Measurements from ENCODE around the gene DHRS2.

Gene DHRS2

GRCh38 chr14:23638414-23639047 is 2.4 kb downstream of the DHRS2 start:
- no peak for DNase-seq (ENCODE audit: extremely low read depth, insufficient read length)
- Histone ChIP-seq H3K4me3 (replicated peaks; ENCODE audit: low read depth, low read length) (no peak overlapping the region), H3K36me3 (ENCODE audit: control insufficient read depth, insufficient read depth, low read length) (no peaks in the 10 kb centered on the region), H3K27me3 (replicated peaks; ENCODE audit: control insufficient read depth, insufficient read depth, low read length) (no peaks in the 10 kb centered on the region)
- TF ChIP-seq CTCF (IDR thresholded peaks at IDR 0.05; ENCODE audit: insufficient read depth, low read length, poor library complexity, severe bottlenecking) = no peak

GRCh38 chr14:23639048-23639890 is 3.1 kb downstream of the DHRS2 start:
- Histone ChIP-seq H3K27me3 (replicated peaks; ENCODE audit: control insufficient read depth, insufficient read depth, low read length) (no peaks in the 10 kb centered on the region), H3K4me3 (replicated peaks; ENCODE audit: low read depth, low read length) (no peak overlapping the region), H3K36me3 (ENCODE audit: control insufficient read depth, insufficient read depth, low read length) (no peaks in the 10 kb centered on the region)
- TF ChIP-seq CTCF (IDR thresholded peaks at IDR 0.05; ENCODE audit: insufficient read depth, low read length, poor library complexity, severe bottlenecking) = no peak
- no peak for DNase-seq (ENCODE audit: extremely low read depth, insufficient read length)

- TF ChIP-seq CTCF (IDR thresholded peaks at IDR 0.05; ENCODE audit: insufficient read depth, low read length, poor library complexity, severe bottlenecking) = no peak
- no peak for DNase-seq (ENCODE audit: extremely low read depth, insufficient read length)
- H3K4me3 ChIP-seq (replicated peaks; ENCODE audit: low read depth, low read length) = no peak overlapping the region
- no peaks in the 10 kb centered on the region for H3K36me3 ChIP-seq (ENCODE audit: control insufficient read depth, insufficient read depth, low read length)
- no peaks in the 10 kb centered on the region for H3K27me3 ChIP-seq (replicated peaks; ENCODE audit: control insufficient read depth, insufficient read depth, low read length)
Observed at GRCh38 chr14:23639891-23640523, 3.8 kb downstream of the DHRS2 start.

DNA sequence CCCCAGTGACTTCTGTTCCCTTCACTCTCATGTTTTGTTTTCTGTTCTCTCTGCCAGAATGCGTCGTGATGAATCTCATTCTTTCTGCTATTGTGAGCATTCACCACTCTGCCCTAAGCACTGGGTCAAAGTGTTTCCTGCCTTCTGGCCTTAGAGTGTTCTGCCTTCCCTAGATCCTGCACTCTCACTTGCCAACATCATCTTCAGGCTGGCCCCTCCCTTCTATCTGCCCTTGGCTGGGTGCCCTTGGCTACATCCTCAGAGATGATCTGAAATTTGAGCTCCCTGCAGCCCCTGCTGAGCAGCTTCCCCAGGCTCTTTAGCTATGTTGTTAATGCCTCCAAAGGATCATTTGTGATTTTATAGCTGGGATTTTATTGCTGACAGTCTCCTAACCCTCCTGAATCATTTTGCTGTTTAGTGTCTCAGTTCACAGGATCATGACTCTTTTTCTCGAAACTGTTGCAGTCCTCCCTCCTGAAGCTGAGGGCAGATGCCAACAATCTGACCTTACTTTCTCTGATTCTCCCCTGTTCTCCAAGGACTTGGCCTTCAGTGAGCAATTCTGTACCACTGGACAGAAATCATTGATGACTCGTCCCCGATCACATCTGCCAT is 4.5 kb downstream of the DHRS2 start:
- no peak for DNase-seq (ENCODE audit: extremely low read depth, insufficient read length)
- Histone ChIP-seq H3K36me3 (ENCODE audit: control insufficient read depth, insufficient read depth, low read length) (no peaks in the 10 kb centered on the region), H3K27me3 (replicated peaks; ENCODE audit: control insufficient read depth, insufficient read depth, low read length) (no peaks in the 10 kb centered on the region), H3K4me3 (replicated peaks; ENCODE audit: low read depth, low read length) (no peak overlapping the region)
- no peak for TF ChIP-seq CTCF (IDR thresholded peaks at IDR 0.05; ENCODE audit: insufficient read depth, low read length, poor library complexity, severe bottlenecking)

DNA sequence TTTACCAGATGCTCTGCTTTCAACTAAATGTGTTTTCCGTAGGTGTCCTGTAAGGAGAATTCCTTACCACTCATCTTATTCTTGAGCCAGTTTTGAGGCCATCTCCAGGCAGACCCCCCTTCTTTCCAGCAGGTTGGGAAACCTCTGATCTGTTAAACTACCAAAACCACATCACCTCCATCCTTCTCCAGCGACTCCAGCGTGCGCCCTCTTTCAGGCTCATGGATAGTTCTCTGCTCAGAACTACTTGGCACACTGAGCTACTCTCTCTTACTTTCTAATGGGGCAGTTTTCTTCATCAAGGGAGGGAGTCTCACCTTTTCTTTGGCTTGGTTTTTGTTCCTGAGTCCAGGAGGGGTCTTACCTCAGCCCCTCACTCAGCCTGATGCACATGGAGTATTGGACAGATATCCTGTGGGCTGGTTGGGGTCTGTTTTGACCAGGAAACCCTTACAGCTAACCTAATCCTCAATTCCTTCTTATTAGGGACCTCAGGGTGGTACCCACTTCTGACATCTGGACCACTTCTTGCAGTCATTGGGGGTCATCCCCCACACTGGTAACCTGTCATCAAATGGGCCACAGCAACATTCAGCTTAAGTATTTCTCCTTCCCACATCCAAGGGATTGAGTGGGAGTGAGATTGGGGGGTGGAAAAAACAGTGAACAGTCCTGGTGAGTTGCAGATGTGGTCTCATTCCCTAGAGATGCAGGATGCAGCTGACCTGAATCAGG is 5.2 kb downstream of the DHRS2 start:
- no peaks in the 10 kb centered on the region for H3K27me3 ChIP-seq (replicated peaks; ENCODE audit: control insufficient read depth, insufficient read depth, low read length)
- DNase-seq (ENCODE audit: extremely low read depth, insufficient read length) = no peak
- TF ChIP-seq CTCF (IDR thresholded peaks at IDR 0.05; ENCODE audit: insufficient read depth, low read length, poor library complexity, severe bottlenecking) = no peak

More for the DNA sequence above, 5.2 kb downstream of the DHRS2 start:
- no peak overlapping the region for H3K4me3 ChIP-seq (replicated peaks; ENCODE audit: low read depth, low read length)
- H3K36me3 ChIP-seq (ENCODE audit: control insufficient read depth, insufficient read depth, low read length) = no peaks in the 10 kb centered on the region

All from GM06990 (cell line).